ENCODE results near the gene KLF17. TPM values are rescaled to one million over a fixed set of nuclear protein-coding genes. Genes with fewer than 3 reads are reported as not detected.

The KLF17 gene
- total and polyA plus RNA-seq, 5 donors = not detected

- intact Hi-C loops (cut with DNase I) = no loop called here
- H3K9me3 ChIP-seq (ENCODE audit: control insufficient read depth, low read length) = no peaks in the 10 kb centered on the region
- H3K27me3 ChIP-seq (ENCODE audit: control insufficient read depth, insufficient read depth) = no peaks in the 10 kb centered on the region
- WGBS = 70% methylated on average over 1 of the region's 1 CpG
- no peaks in the 10 kb centered on the region for H3K4me1 ChIP-seq (ENCODE audit: control insufficient read depth, insufficient read depth, low read length)
- no peak for ATAC-seq
- no peak overlapping the region for H3K27ac ChIP-seq (ENCODE audit: low read length)
- H3K4me3 ChIP-seq (ENCODE audit: low read length) = no peak overlapping the region
- DNase-seq = no peak
Measured at GRCh38 chr1:44157903-44158302, 39.3 kb downstream of the KLF17 start.

GRCh38 chr1:44158871-44159270, 40.2 kb downstream of the KLF17 start:
- H3K9me3 ChIP-seq (ENCODE audit: control insufficient read depth, low read length) = no peaks in the 10 kb centered on the region
- DNase-seq (no peak), ATAC-seq (no peak)
- no peak overlapping the region for H3K4me3 ChIP-seq (ENCODE audit: low read length)
- intact Hi-C loops (cut with DNase I) = no loop called here
- no peak overlapping the region for H3K27ac ChIP-seq (ENCODE audit: low read length)
- no peaks in the 10 kb centered on the region for H3K4me1 ChIP-seq (ENCODE audit: control insufficient read depth, insufficient read depth, low read length)
- no peaks in the 10 kb centered on the region for H3K27me3 ChIP-seq (ENCODE audit: control insufficient read depth, insufficient read depth)

GRCh38 chr1:44161546-44161945, 42.9 kb downstream of the KLF17 start:
- DNase-seq (no peak), ATAC-seq (no peak)
- no peak overlapping the region for H3K4me3 ChIP-seq (ENCODE audit: low read length)
- no peaks in the 10 kb centered on the region for H3K9me3 ChIP-seq (ENCODE audit: control insufficient read depth, low read length)
- H3K27me3 ChIP-seq (ENCODE audit: control insufficient read depth, insufficient read depth) = no peaks in the 10 kb centered on the region
- no peaks in the 10 kb centered on the region for H3K4me1 ChIP-seq (ENCODE audit: control insufficient read depth, insufficient read depth, low read length)
- no peak overlapping the region for H3K27ac ChIP-seq (ENCODE audit: low read length)
- intact Hi-C loops (cut with DNase I) = no loop called here

- Histone ChIP-seq H3K4me3 (ENCODE audit: low read length) (no peak overlapping the region), H3K27me3 (ENCODE audit: control insufficient read depth, insufficient read depth) (no peaks in the 10 kb centered on the region), H3K9me3 (ENCODE audit: control insufficient read depth, low read length) (no peaks in the 10 kb centered on the region), H3K4me1 (ENCODE audit: control insufficient read depth, insufficient read depth, low read length) (no peaks in the 10 kb centered on the region), H3K27ac (ENCODE audit: low read length) (no peak overlapping the region)
- WGBS = 91% methylated on average over 5 of the region's 5 CpGs
- ATAC-seq (no peak), DNase-seq (no peak)
- intact Hi-C loops (cut with DNase I) = no loop called here
Measured at GRCh38 chr1:44168520-44169098, 50.0 kb downstream of the KLF17 start.

GRCh38 chr1:44170281-44170823, 51.7 kb downstream of the KLF17 start:
- Histone ChIP-seq H3K4me1 (ENCODE audit: control insufficient read depth, insufficient read depth, low read length) (no peaks in the 10 kb centered on the region), H3K4me3 (ENCODE audit: low read length) (no peak overlapping the region), H3K9me3 (ENCODE audit: control insufficient read depth, low read length) (no peaks in the 10 kb centered on the region), H3K27ac (ENCODE audit: low read length) (no peak overlapping the region), H3K27me3 (ENCODE audit: control insufficient read depth, insufficient read depth) (no peaks in the 10 kb centered on the region)
- ATAC-seq = no peak
- intact Hi-C loops (cut with DNase I) = no loop called here
- 83% methylated on average over 3 of the region's 3 CpGs for WGBS
- DNase-seq = no peak

- WGBS = 68% methylated on average over 1 of the region's 1 CpG
- Histone ChIP-seq H3K27me3 (ENCODE audit: control insufficient read depth, insufficient read depth) (no peaks in the 10 kb centered on the region), H3K4me3 (ENCODE audit: low read length) (no peak overlapping the region), H3K9me3 (ENCODE audit: control insufficient read depth, low read length) (no peaks in the 10 kb centered on the region), H3K4me1 (ENCODE audit: control insufficient read depth, insufficient read depth, low read length) (no peaks in the 10 kb centered on the region), H3K27ac (ENCODE audit: low read length) (no peak overlapping the region)
- intact Hi-C loops (cut with DNase I) = no loop called here
- ATAC-seq = no peak
- no peak for DNase-seq
Measured at GRCh38 chr1:44174630-44175029, 56.0 kb downstream of the KLF17 start.

Other genes with a start within 250 kb of the KLF17 start
- gene ARTN, start 185.0 kb upstream of the KLF17 start, total RNA-seq = 1 to 10 TPM in 1 of 4 donors, under 1 TPM in 3; 0.40 to 1.3 (median 0.52) TPM
- 0.34 TPM for gene ARTN, start 185.0 kb upstream of the KLF17 start, polyA plus RNA-seq
- gene IPO13, start 171.9 kb upstream of the KLF17 start, total RNA-seq = 10 to 100 TPM; 25.5 to 31.2 (median 29.2) TPM
- gene IPO13, start 171.9 kb upstream of the KLF17 start, polyA plus RNA-seq = 18.6 TPM
- gene DPH2, start 148.8 kb upstream of the KLF17 start, total RNA-seq = 10 to 100 TPM; 14.2 to 19.0 (median 15.4) TPM
- gene DPH2, start 148.8 kb upstream of the KLF17 start, polyA plus RNA-seq = 10.7 TPM
- 100 to 1,000 TPM in 2 of 4 donors, 10 to 100 TPM in 2; 76.9 to 118 (median 99.2) TPM for gene ATP6V0B, start 143.9 kb upstream of the KLF17 start, total RNA-seq
- 111 TPM for gene ATP6V0B, start 143.9 kb upstream of the KLF17 start, polyA plus RNA-seq
- gene B4GALT2, start 139.6 kb upstream of the KLF17 start, total RNA-seq = 10 to 100 TPM; 30.5 to 39.1 (median 34.5) TPM
- 29.3 TPM for gene B4GALT2, start 139.6 kb upstream of the KLF17 start, polyA plus RNA-seq
- gene CCDC24, start 127.2 kb upstream of the KLF17 start, total RNA-seq = 1 to 10 TPM; 1.2 to 2.5 (median 1.9) TPM
- 2.8 TPM for gene CCDC24, start 127.2 kb upstream of the KLF17 start, polyA plus RNA-seq
- gene SLC6A9, start 87.4 kb upstream of the KLF17 start, total RNA-seq = 1 to 10 TPM in 3 of 4 donors, under 1 TPM in 1; 0.95 to 1.6 (median 1.3) TPM
- 1.0 TPM for gene SLC6A9, start 87.4 kb upstream of the KLF17 start, polyA plus RNA-seq
- not detected for gene KLF18, start 22.8 kb downstream of the KLF17 start, total RNA-seq
- gene KLF18, start 22.8 kb downstream of the KLF17 start, polyA plus RNA-seq = not detected
- gene DMAP1, start 94.7 kb downstream of the KLF17 start, total RNA-seq = 10 to 100 TPM; 26.2 to 35.9 (median 32.6) TPM
- gene DMAP1, start 94.7 kb downstream of the KLF17 start, polyA plus RNA-seq = 26.7 TPM
- gene ERI3, start 236.4 kb downstream of the KLF17 start, total RNA-seq = 10 to 100 TPM; 47.1 to 56.3 (median 52.2) TPM
- gene ERI3, start 236.4 kb downstream of the KLF17 start, polyA plus RNA-seq = 36.4 TPM

Data from right cardiac atrium (tissue), 5 donors.